ENCODE data around the gene NMU.

DNA sequence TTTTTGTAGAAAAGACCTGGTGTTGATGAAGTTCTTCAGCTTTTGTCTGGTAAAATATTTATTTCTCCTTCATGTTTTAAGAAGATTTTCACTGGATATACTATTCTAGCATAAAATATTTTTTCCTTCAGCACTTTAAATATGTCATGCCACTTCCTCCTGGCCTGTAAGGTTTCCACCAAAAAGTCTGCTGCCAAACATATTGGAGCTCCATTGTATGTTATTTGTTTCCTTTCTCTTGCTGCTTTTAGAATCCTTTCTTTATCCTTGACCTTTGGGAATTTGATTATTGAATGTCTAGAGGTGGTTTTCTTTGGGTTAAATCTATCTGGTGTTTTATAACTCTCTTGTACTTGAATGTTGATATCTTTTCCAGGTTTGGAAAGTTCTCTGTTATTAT lies 35.6 kb upstream of the NMU start:
- TF ChIP-seq, protein P1, sequence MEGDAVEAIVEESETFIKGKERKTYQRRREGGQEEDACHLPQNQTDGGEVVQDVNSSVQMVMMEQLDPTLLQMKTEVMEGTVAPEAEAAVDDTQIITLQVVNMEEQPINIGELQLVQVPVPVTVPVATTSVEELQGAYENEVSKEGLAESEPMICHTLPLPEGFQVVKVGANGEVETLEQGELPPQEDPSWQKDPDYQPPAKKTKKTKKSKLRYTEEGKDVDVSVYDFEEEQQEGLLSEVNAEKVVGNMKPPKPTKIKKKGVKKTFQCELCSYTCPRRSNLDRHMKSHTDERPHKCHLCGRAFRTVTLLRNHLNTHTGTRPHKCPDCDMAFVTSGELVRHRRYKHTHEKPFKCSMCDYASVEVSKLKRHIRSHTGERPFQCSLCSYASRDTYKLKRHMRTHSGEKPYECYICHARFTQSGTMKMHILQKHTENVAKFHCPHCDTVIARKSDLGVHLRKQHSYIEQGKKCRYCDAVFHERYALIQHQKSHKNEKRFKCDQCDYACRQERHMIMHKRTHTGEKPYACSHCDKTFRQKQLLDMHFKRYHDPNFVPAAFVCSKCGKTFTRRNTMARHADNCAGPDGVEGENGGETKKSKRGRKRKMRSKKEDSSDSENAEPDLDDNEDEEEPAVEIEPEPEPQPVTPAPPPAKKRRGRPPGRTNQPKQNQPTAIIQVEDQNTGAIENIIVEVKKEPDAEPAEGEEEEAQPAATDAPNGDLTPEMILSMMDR (IDR thresholded peaks at IDR 0.05): no peak
- TF ChIP-seq TAF1 (IDR thresholded peaks at IDR 0.05; ENCODE audit: borderline replicate concordance, low read depth, low read length) (no peak), RAD21 (IDR thresholded peaks at IDR 0.05; ENCODE audit: low read length) (no peak)
